WTC11 (cell line): ENCODE results near the gene KDM4C.

Experiments used
- ATF1 ChIP-seq: sonication (generic); formaldehyde crosslinking; IDR thresholded peaks from 2 replicates; pipeline ENCODE4 v1.8.1; 2023; ENCODE audit warnings: mild to moderate bottlenecking, moderate library complexity, missing genetic modification reagents
- CBFB ChIP-seq: sonication (generic); formaldehyde crosslinking; IDR thresholded peaks from 2 replicates; pipeline ENCODE4 v1.8.1; 2022; ENCODE audit warnings: mild to moderate bottlenecking, low read depth, missing genetic modification reagents
- CTCF ChIP-seq: fragments of 200-600 bp; IDR thresholded peaks from 2 replicates; pipeline ENCODE4 v1.8.0; 2022; ENCODE audit warnings: antibody characterized with exemption
- ETV6 ChIP-seq: sonication (generic); formaldehyde crosslinking; IDR thresholded peaks from 2 replicates; pipeline ENCODE4 v1.8.1; 2022; ENCODE audit warnings: mild to moderate bottlenecking, missing genetic modification reagents
- SP1 ChIP-seq: sonication (generic); formaldehyde crosslinking; conservative IDR thresholded peaks from 2 replicates; pipeline ENCODE4 v1.8.1; 2022; ENCODE audit warnings: missing genetic modification reagents
- USF2 ChIP-seq: sonication (generic); formaldehyde crosslinking; IDR thresholded peaks from 2 replicates; pipeline ENCODE4 v1.8.1; 2023; ENCODE audit warnings: mild to moderate bottlenecking, missing genetic modification reagents, moderate library complexity
- ZBTB21 ChIP-seq: sonication (generic); formaldehyde crosslinking; IDR thresholded peaks from 2 replicates; pipeline ENCODE4 v1.8.1; 2023; ENCODE audit warnings: mild to moderate bottlenecking, missing genetic modification reagents, borderline replicate concordance
- TF ChIP-seq, protein P1 (sequence below): sonication (generic); formaldehyde crosslinking; IDR thresholded peaks from 2 replicates; pipeline ENCODE4 v1.8.1; 2022; ENCODE audit warnings: low read depth, missing genetic modification reagents, borderline replicate concordance

GRCh38 chr9:7149258-7149657, 391.5 kb downstream of the KDM4C start:
- TF ChIP-seq, protein P1, sequence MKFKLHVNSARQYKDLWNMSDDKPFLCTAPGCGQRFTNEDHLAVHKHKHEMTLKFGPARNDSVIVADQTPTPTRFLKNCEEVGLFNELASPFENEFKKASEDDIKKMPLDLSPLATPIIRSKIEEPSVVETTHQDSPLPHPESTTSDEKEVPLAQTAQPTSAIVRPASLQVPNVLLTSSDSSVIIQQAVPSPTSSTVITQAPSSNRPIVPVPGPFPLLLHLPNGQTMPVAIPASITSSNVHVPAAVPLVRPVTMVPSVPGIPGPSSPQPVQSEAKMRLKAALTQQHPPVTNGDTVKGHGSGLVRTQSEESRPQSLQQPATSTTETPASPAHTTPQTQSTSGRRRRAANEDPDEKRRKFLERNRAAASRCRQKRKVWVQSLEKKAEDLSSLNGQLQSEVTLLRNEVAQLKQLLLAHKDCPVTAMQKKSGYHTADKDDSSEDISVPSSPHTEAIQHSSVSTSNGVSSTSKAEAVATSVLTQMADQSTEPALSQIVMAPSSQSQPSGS (CRISPR knock-in tag): no peak
- TF ChIP-seq SP1 (CRISPR knock-in tag) (no peak), CTCF (no peak), ETV6 (CRISPR knock-in tag) (no peak), ATF1 (no peak), USF2 (CRISPR knock-in tag) (no peak), ZBTB21 (no peak), CBFB (CRISPR knock-in tag) (no peak)
